ENCODE results near the gene NBEA.

The NBEA gene

GRCh38 chr13:35524171-35524570, 582.1 kb downstream of the NBEA start:
- no peak for DNase-seq

- no peak for DNase-seq
Observed at GRCh38 chr13:35526577-35526976, 584.5 kb downstream of the NBEA start.

GRCh38 chr13:35527451-35527850, 585.4 kb downstream of the NBEA start:
- no peak for DNase-seq

- no peak for DNase-seq
Observed at GRCh38 chr13:35530147-35530546, 588.1 kb downstream of the NBEA start.

- DNase-seq: no peak
Observed at GRCh38 chr13:35530581-35530980, 588.5 kb downstream of the NBEA start.

- no peak for DNase-seq
Observed at GRCh38 chr13:35531526-35531925, 589.5 kb downstream of the NBEA start.

GRCh38 chr13:35534343-35534742, 592.3 kb downstream of the NBEA start:
- DNase-seq: no peak

- DNase-seq: no peak
Observed at GRCh38 chr13:35548790-35549189, 606.7 kb downstream of the NBEA start.

GRCh38 chr13:35549481-35549880, 607.4 kb downstream of the NBEA start:
- DNase-seq: no peak

GRCh38 chr13:35552172-35552844, 610.2 kb downstream of the NBEA start:
- no peak for DNase-seq

GRCh38 chr13:35554972-35555623, 613.0 kb downstream of the NBEA start:
- DNase-seq: no peak

GRCh38 chr13:35557475-35557874, 615.4 kb downstream of the NBEA start:
- DNase-seq: no peak

GRCh38 chr13:35561540-35561939, 619.5 kb downstream of the NBEA start:
- DNase-seq: no peak

GRCh38 chr13:35565273-35565672, 623.2 kb downstream of the NBEA start:
- no peak for DNase-seq

GRCh38 chr13:35566340-35566739, 624.3 kb downstream of the NBEA start:
- no peak for DNase-seq

- no peak for DNase-seq
Observed at GRCh38 chr13:35567406-35567980, 625.4 kb downstream of the NBEA start.

GRCh38 chr13:35573639-35574038, 631.6 kb downstream of the NBEA start:
- no peak for DNase-seq

- no peak for DNase-seq
Observed at GRCh38 chr13:35592457-35592856, 650.4 kb downstream of the NBEA start.

GRCh38 chr13:35593651-35594050, 651.6 kb downstream of the NBEA start:
- no peak for DNase-seq

GRCh38 chr13:35594096-35594495, 652.0 kb downstream of the NBEA start:
- no peak for DNase-seq

GRCh38 chr13:35595181-35595580, 653.1 kb downstream of the NBEA start:
- no peak for DNase-seq

- DNase-seq: no peak
Observed at GRCh38 chr13:35596321-35597030, 654.4 kb downstream of the NBEA start.

- no peak for DNase-seq
Observed at GRCh38 chr13:35597451-35597850, 655.4 kb downstream of the NBEA start.

- DNase-seq: no peak
Observed at GRCh38 chr13:35598233-35598632, 656.2 kb downstream of the NBEA start.

Measured in CD4-positive, alpha-beta T cell treated with Interferon alpha-2 for 1 hour (primary cell).